ENCODE data around the gene PNISR.
A peak's percentile ranks its signal among the peaks of the same experiment; 100 is the strongest.

The PNISR gene

DNA sequence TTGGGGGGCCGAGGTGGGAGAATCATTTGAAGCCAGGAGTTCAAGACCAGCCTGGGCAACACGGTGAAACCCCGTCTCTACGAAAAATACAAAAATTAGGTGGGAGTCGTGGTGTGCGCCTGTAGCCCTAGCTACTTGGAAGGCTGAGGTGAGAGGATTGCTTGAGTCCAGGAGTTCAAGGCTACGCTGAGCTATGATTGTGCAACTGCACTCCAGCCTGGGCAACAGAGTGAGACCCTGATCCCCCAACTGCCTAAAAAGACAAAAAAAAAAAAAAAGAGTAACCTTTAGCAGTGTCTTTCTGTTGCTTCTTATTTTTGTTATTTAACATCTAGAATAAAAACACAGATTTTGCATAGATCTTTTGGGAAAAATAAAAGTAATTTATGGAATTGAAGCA is 18.0 kb downstream of the PNISR start:
- no peak for DNase-seq

DNA sequence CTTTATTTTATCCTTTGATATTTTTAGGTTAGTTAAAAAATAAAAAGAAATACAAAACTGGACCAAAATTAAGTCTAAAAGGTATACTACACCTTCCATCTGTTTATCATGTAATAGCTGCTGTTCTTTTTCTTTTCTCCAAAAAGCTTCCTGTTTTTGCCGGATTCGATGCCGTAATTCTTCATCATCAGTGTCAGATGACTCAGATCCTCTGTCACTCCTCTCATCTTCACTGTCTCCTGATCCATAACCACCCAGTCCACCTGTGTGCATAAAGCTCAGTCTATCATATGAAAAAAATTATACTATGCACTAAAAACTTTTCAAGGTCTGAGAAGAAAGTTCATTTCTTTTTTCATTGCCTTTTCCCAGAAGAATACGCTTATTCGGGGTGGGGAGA is 22.7 kb downstream of the PNISR start:
- no peak for DNase-seq

DNA sequence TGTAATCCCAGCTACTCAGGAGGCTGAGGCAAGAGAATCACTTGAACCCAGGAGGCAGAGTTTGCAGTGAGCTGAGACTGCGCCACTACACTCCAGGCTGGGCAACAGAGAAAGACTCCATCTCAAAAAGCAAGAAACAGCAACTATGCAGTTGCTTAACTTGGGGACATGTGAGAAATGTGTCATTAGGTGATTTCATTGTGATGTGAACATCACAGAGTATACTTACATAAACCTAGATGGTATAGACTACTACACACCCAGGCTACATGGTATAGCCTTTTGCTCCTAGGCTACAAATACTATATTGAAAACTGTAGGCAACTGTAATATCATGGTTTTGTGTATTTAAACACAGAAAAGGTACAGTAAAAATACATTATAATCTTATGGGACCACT is 27.8 kb downstream of the PNISR start:
- no peak for DNase-seq

DNA sequence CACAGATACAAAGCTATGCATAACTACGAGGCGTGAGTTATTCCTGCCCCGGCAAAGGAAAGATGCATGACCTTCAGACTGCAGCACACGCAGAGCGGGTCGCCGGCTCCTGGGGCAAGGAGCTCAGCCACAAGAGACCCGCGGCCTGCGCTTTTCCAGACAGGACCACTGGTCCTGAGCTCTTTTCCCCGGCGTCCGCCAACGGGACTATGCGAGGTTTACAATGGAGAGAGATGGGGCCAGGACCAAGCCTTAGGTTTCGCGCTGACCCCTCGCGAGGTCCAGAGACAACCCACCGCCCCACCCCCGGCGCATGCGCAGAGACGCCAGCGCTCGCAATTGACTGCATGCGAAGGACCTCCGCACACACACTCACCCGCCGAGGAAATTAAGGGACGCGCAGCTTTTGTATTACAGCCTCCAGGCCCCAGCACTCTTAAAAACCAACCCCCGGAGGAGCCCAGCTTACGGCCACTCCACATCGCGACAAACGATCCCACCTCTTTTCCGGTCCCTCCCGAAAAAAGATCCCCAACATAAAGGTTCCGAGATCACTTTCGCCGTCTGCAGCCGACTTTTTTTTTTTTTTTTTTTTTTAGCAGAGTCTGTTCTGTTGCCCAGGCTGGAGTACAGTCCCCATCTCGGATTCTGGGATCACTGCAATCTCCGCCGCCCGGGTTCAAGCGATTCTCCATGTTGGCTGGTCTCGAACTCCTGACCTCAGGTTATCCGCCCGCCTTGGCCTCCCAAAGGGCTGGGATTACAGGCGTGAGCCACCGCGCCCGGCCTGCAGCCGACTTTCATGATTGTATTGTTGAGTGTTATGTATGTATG is 31.2 kb downstream of the PNISR start, which contains the start of gene COQ3:
Gene COQ3 (minus strand): TSS at position 498 of the 834 bp plus-strand sequence. CDS start 16 bp downstream, at position 482.
- DNase-seq, result peak; percentile 78

DNA sequence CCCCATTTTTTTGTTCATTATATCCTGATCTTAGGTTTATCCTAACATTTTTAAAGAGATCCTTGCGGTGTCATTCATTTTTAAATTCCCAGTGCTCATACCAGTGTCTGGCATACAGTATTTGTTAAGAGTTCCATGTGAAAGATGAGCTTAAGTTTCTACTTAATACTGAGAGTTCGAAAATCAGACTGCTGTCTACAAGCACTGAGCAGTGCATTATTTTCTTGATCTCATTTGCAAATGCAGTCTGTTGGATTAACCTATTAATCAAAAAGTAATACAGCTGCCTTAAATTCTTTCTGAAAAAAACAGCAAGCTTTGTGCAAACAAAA is 31.8 kb downstream of the PNISR start:
- DNase-seq, result no peak

DNA sequence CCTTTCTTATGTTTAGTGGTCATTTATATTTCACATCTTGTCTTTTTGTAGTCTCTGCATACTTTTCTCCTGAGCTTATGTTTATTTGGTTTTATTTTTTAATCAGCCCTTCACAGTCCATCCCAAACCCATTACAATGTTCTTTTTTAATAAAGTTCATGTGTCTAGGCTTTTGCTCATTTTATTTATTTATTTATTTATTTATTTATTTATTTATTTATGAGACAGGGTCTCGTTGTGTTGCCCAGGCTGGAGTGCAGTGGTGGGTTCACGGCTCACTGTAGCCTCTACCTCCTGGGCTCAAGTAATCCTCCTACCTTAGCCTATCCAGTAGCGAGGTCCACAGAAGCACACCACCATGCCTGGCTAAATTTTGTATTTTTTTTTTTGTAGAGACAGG is 34.2 kb downstream of the PNISR start:
- no peak for DNase-seq

DNA sequence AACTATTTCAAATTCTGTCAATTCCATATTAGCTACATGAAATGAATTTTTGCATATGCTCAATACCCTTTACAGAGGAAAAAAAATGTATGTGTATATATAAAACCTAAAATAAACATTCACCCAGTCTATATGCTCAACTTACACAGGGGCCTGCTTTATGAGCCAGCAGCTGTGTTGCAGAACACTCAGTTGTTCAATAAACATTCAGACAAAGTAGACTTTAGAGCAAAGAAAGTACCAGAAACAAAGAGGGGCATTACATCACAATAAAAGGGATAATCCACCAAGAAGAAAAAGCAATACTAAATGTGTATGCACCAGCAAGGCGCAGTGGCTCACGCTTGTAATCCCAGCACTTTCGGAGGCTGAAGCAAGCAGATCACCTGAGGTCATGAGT is 40.6 kb downstream of the PNISR start:
- DNase-seq, result no peak

DNA sequence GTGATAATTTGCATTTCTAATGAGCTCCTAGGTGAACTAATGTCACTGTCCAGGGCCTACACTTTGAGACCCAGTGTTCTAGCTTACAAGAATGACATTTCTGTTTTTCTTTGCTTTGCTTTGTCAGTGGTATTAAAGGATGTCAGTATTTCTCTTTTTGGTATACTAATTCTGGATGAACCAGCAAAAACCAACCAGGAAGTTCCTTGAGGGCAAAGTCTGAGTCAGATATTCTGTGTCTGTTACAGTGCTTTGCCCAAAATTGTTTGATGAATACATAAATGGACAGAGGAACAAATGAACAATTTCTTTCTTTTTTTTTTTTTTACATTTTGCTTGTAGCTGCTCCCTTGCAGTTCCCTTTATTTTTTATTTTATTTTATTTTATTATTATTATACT is 46.5 kb downstream of the PNISR start:
- DNase-seq, result no peak

DNA sequence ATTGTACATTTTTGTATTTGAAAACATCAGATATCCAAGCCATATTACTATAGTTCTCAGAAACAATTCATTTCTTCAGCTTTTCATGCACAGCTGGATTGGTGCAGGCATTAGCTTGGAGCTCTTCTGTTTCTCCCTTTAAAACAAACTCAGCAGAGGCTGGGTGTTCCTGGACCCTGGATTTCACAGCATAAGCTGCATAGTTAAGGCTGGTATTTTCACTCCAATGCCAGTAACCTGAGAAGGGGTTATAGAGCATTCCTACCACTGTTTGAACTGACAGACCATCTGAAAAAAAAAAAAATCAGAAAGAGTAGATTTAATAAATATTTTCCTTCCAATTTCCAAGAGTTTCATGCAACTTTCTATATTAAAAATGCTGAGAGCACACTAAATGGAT is 55.6 kb downstream of the PNISR start:
- DNase-seq, result no peak

DNA sequence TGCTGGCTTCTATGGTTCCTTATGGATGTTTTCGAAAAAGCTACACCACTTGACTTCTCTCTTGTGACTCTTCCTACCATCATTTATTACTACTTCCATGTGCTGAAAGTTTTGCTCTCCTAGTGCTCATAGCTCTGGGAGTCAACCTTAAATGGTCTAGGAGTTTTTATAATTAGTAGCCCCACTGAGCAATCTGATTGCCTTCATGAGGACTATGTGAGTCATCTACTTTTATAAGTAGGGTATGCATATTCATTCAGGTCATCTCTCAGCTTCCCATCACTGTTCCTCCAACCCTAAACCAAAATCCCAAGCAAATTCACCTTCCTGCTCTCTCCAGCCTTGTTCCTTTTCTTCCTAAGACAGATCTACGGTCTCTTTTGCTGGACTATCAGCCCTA is 58.3 kb downstream of the PNISR start:
- DNase-seq, result no peak

DNA sequence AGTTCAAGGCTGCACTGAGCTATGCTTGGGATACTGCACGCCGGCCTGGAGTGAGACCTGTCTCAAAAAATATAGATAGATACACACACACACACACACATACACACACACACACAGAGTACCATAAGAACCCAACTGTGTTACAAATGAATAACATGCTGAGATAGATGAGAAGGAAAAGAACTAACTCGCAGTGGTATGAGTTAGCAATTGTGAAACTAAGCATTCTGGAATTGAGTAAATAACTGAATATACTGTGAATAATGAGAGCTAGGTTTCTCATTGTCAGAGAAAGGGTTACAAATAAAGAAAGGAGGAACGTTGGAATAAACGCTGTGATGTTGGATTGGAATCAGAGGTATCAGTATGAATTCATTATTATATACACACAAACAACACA is 61.1 kb downstream of the PNISR start:
- DNase-seq, result no peak

DNA sequence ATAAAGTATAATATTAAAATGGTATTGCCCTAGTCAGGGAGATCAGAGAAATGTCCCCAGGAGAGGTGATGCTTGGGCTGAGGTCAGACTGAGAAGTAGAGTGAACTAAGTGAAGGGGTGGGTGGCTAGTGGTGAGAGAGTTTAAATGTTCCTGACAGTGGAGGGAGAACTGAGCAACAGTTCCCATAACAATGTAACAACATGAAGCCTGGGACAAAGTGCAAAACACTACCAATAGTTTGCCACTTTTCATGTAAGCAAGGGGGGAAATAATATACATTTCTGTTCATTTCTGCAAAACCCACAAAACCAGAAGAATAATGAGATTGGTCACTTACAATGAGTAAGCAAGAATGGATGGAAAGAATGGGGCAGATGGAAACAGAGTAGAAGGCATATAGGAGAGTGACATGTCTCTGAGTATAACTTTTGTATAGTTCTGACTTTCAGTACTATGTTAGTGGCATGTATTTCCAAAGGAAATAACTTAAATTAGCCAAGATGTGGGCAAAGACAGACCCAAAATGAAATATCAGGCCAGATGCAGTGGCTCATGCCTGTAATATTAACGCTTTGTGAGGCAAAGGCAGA is 62.3 kb downstream of the PNISR start:
- no peak for DNase-seq

DNA sequence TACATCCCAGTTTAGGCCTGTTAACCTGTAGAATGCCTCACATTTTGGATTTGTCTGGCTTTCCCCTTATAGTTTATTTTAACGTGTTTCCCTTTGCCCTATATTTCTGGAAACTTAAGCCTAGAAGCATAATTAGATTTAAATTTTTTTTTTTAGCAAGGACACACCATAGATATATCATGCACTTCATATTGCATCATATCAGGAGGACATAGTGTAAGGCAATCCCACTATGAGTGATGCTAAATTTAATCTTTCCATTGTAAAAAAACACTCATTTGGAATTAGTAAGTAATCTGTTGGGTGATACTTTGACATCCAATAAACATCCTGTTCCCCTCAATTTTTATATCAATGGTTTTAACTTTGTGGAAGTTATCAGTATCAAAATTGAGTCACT is 65.3 kb downstream of the PNISR start:
- no peak for DNase-seq

DNA sequence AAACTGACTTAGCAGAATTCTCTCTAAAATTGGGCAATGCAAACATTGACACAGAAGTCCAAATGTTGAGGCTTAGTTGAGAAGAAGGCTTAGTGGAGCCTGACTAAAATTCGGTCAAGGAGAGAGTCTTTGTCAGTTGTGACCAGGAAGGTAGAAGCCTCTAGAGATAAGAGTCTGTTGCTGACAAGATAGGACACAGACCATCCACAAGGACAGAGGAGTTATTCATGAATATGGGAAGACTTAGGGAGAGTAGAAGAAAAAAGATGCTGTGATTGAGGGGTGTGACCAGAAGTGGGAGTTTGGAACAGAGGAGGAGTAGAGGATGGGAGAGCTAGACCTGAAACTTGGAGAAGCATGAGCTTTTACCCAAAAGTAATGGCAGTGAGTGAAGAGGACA is 68.5 kb downstream of the PNISR start:
- DNase-seq, result no peak

DNA sequence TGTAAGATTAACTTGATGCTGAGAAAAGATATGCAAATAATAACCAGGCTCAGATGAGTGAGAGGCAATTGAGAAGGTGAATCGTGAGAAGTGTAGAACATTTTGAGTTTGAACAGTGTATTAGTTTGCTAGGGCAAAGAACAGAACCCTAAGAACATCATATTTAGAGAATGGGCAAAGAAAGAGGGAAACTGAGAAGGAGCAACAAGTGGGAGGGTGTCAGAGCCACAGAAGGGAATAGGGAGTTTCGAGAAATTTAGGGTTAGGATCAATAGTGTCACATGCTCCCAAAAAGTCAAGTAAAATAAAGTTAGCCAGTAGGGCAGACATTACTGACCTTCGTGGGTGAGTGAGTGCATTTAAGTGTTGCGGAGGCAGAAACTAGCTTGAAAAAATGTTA is 70.1 kb downstream of the PNISR start:
- DNase-seq, result no peak

DNA sequence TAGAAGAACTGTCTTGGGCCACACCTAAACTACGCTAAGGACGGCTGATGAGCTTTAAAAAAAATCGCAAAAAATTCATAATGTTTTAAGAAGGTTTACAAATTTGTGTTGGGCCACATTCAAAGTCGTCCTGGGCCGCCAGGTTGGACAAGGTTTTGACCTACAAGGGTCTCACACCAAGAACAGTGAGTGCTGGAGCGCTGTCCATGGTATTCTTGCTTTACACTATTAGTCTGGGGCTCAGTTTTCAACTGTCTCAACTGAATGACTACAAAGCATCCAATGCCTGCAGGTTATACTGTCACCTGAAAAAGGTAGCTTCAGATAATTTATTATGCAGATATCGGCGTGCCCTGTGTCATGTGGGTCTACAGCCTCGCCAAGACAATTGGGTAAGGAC is 72.0 kb downstream of the PNISR start:
- DNase-seq, result no peak

DNA sequence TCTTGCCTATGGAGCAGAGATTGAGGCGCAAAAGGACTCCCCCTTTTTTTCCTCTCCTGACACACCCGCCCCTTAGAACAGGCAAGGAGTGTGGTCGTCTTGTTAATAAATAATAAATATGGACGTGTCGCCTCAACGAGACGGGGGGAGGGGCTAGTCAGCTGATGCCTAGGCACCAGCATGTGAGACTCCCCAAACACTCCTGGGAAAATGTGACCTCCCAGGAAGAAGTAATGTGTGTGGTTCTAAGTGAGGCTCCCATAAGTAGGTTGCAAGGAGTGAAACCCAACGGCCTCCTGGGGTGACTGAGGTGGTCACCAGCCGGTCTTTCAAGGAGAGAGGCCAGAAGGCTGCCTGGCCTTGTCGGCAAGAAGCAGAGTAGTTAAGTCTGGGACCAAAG is 74.5 kb downstream of the PNISR start:
- no peak for DNase-seq

DNA sequence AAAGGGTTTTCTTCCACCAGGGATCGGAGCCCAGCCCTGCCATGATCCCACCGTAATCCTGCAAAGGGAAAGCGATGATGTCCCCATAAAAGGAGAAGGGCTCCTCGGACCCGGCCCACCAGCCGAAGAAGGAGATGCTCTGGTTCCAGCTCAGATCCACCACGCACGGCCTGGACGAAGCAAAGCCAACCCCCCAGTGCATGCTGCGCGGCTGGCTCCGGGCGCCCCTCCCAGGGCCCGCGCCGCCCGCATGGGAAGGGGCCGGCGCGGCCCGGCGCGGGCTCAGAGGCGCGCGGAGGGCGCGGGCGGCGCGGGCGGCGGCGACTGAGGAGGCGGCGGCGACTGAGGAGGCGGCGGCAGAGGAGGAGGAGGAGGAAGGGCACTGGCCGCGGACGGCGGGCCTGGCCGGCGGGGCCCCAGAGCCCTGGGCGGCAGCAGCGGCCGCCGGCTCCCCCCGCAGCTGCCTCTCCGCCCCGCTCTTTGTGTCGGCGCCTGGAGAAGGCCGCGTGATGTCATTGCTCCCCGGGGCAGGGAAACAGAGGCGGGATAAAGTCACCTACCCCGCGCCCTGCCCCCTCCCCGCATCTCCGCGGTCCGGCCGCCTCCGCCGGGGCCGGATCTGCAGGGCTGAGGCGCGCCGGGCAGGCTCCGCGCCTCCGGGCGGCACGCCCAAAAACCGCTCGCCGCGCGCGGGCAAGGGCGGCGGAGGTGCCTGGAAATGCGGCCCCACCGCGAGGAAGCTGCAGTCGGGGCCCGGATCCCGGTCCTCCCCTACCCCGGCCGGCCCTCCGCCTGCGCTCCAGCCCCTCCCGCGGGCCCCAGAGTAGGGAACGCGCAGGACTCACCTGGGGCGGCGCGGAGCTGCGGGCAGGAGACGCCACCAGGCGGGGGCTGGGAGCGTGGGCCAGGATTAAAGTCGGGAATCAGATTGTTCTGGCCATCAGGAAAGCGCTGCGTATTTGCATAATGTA is 75.7 kb downstream of the PNISR start, which contains the start of gene FAXC:
Gene FAXC (minus strand): TSS at position 504 of the 971 bp plus-strand sequence. CDS start 302 bp downstream, at position 202.
- DNase-seq, result peak; percentile 44

DNA sequence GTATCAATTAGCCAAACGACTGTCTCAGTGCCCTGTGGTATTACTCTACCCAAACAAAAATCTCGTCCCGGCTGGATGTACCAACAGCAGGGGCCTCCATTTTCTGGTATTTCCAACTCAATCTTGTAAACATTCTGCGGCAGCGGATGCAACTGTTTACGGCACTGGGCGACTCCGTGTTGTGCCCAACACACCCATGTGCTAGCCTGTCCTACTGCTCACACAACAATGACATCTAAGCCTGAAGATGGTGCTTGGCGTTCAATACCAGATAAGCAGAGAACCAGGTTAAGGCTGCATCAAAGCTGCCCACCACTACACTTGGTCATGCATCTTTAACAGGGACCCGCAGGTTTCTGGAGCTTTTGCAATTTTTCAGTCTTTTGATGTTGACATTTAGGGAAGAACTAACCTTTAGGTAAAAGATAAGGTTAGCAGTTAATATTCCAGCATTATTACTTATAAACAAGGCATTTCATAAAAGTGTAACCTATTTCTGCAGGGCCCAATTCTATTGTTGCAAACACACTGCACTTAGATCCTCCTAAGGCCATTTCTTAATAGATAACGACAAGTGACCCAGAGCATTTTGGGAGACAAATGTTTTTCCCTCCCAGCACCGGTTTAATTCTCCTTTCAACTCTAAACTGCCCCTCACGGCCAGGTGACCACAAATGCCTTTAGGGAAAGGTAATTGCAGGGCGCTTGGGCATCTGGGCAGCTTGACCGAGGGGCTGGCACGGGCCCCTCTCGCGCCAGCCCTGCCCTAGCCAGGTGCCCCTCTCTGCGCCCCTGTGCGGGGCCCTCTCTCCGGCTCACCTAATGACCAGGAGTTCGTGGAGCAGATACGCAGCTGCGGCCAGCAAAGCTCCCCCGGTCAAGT is 76.6 kb downstream of the PNISR start:
- no peak for DNase-seq

Measured in fibroblast of skin of right biceps (primary cell).